ENCODE results near the gene PLIN3.

PLIN3 gene

GRCh38 chr19:4867534-4868285 is at the start of gene PLIN3:
Gene PLIN3 (minus strand): TSS chr19:4867667. CDS start chr19:4861394, 6,273 bp downstream.
- Histone ChIP-seq H3K27me3 (ENCODE audit: control insufficient read depth in 2 of 2, insufficient read depth in 2 of 2, low read length in 2 of 2) (no peaks in the 10 kb centered on the region), H3K4me3 (ENCODE audit: low read length in 2 of 2) (peak within 1 kb of the TSS; percentile 84 to 85), H3K9ac (ENCODE audit: low read depth in 1 of 2, low read length in 2 of 2) (peak within 1 kb of the TSS; percentile 79 to 89), H3K9me3 (ENCODE audit: control insufficient read depth in 2 of 2, low read length in 2 of 2) (no peaks in the 10 kb centered on the region), H3K4me1 (ENCODE audit: control insufficient read depth in 2 of 2, insufficient read depth in 2 of 2, low read length in 2 of 2) (peaks cover 11 to 13% of the 10 kb centered on the region in 2 donors), H3K36me3 (ENCODE audit: control insufficient read depth in 2 of 2, insufficient read depth in 2 of 2, low read length in 2 of 2) (peaks cover 0 to under 1% of the 10 kb centered on the region in 2 donors), H3K27ac (ENCODE audit: low read depth in 2 of 2, low read length in 2 of 2) (peak within 1 kb of the TSS; percentile 83 to 85)

DNA sequence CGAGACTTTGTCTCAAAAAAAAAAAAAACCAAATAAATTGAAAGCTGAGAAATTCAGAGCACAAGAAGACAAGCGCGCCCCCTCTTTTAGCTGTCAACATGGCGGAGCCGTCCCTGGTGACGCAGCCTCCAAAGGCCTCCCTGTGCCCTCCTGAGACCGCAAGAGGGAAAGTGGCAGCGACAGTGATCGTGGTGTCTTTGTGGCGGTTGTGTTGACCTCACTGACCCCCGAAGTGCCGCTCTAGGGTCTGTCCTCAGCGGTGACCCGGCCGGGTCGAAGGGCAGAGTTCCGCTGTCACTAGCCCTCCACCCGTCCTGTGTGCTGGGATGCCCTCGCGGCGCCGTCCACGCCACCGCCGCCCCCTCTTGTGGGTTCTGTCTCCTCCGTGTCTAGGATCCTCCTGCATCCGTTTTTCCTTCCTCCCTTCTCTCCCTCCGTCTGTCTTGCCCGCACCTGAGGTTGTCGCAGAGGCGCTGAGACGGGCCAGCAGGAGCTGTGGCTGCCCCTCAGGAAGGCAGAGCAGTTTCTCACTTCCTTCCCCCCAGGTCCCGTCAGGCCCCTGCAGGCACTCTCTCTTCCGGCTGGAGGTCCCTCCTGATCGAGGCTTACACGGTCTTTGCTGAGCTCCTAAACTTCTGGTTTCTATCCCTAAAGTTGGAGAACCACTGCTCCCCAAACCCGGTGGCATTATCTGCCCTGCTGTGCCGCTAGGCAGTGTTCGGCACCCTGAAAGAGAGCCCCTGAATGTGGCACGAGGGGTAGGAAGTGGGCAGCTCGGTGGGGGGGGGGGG is 49.0 kb upstream of the PLIN3 start:
- Histone ChIP-seq H3K9me3 (ENCODE audit: control insufficient read depth in 2 of 2, low read length in 2 of 2) (no peaks in the 10 kb centered on the region), H3K4me1 (ENCODE audit: control insufficient read depth in 2 of 2, insufficient read depth in 2 of 2, low read length in 2 of 2) (peaks cover 16 to 20% of the 10 kb centered on the region in 2 donors), H3K27me3 (ENCODE audit: control insufficient read depth in 2 of 2, insufficient read depth in 2 of 2, low read length in 2 of 2) (no peaks in the 10 kb centered on the region), H3K9ac (ENCODE audit: low read depth in 1 of 2, low read length in 2 of 2) (peak overlapping the region; percentile 49 to 68), H3K36me3 (ENCODE audit: control insufficient read depth in 2 of 2, insufficient read depth in 2 of 2, low read length in 2 of 2) (no peaks in the 10 kb centered on the region), H3K27ac (ENCODE audit: low read depth in 2 of 2, low read length in 2 of 2) (peak overlapping the region; percentile 46 to 58), H3K4me3 (ENCODE audit: low read length in 2 of 2) (peak overlapping the region; percentile 22 to 57)

DNA sequence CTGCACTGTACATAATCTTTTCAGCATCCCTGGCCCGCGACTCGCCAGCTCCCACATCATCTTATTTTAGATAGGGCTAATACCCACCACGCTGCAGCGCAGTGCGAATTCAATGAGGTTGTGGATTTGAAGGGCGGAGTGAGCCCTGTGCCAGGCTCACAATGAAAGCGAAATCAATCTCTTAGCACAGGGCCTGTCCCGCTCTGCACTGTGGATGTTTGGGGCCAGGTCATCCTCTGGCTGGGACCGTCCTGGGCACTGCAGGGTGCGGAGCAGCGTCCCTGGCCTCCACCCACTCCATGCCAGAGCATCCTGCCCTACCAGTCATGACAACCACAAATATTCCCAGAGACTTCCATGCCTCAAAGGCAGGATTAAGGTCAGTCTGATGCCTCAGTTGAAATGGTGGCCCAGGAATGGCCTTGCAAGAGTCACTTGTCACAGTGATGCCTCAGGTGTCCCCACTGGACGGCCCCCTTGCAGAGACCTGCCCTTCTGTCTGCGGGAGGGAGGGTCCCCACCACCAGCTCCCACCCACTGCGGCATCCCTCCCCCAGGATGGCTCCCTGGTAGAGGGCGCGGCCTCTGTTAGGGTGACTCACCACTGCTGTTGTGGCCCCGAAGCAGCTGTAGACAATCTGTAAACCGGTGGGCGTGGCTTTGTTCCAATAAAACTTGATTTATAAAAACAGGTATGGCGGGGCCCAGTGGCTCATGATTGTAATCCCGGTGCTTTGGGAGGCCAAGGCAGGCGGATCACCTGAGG is 47.5 kb upstream of the PLIN3 start:
- peak overlapping the region; percentile 46 to 68 for H3K27ac ChIP-seq (ENCODE audit: low read depth in 2 of 2, low read length in 2 of 2)
- H3K27me3 ChIP-seq (ENCODE audit: control insufficient read depth in 2 of 2, insufficient read depth in 2 of 2, low read length in 2 of 2) = no peaks in the 10 kb centered on the region
- peaks cover 26 to 31% of the 10 kb centered on the region in 2 donors for H3K4me1 ChIP-seq (ENCODE audit: control insufficient read depth in 2 of 2, insufficient read depth in 2 of 2, low read length in 2 of 2)
- peak overlapping the region; percentile 31 to 57 for H3K4me3 ChIP-seq (ENCODE audit: low read length in 2 of 2)
- no peaks in the 10 kb centered on the region for H3K36me3 ChIP-seq (ENCODE audit: control insufficient read depth in 2 of 2, insufficient read depth in 2 of 2, low read length in 2 of 2)
- peak overlapping the region; percentile 2 to 34 for H3K9ac ChIP-seq (ENCODE audit: low read depth in 1 of 2, low read length in 2 of 2)
- H3K9me3 ChIP-seq (ENCODE audit: control insufficient read depth in 2 of 2, low read length in 2 of 2) = no peaks in the 10 kb centered on the region

GRCh38 chr19:4913996-4914735 is 46.7 kb upstream of the PLIN3 start:
- Histone ChIP-seq H3K4me3 (ENCODE audit: low read length in 2 of 2) (peak overlapping the region in 1 of 2 donors; percentile 57), H3K36me3 (ENCODE audit: control insufficient read depth in 2 of 2, insufficient read depth in 2 of 2, low read length in 2 of 2) (no peaks in the 10 kb centered on the region), H3K4me1 (ENCODE audit: control insufficient read depth in 2 of 2, insufficient read depth in 2 of 2, low read length in 2 of 2) (peaks cover 26 to 31% of the 10 kb centered on the region in 2 donors), H3K9me3 (ENCODE audit: control insufficient read depth in 2 of 2, low read length in 2 of 2) (no peaks in the 10 kb centered on the region), H3K9ac (ENCODE audit: low read depth in 1 of 2, low read length in 2 of 2) (no peak overlapping the region), H3K27ac (ENCODE audit: low read depth in 2 of 2, low read length in 2 of 2) (peak overlapping the region in 1 of 2 donors; percentile 68), H3K27me3 (ENCODE audit: control insufficient read depth in 2 of 2, insufficient read depth in 2 of 2, low read length in 2 of 2) (no peaks in the 10 kb centered on the region)

- no peak overlapping the region for H3K27ac ChIP-seq (ENCODE audit: low read depth in 2 of 2, low read length in 2 of 2)
- H3K9me3 ChIP-seq (ENCODE audit: control insufficient read depth in 2 of 2, low read length in 2 of 2) = no peaks in the 10 kb centered on the region
- no peaks in the 10 kb centered on the region for H3K36me3 ChIP-seq (ENCODE audit: control insufficient read depth in 2 of 2, insufficient read depth in 2 of 2, low read length in 2 of 2)
- no peaks in the 10 kb centered on the region for H3K27me3 ChIP-seq (ENCODE audit: control insufficient read depth in 2 of 2, insufficient read depth in 2 of 2, low read length in 2 of 2)
- peak overlapping the region; percentile 19 to 51 for H3K4me3 ChIP-seq (ENCODE audit: low read length in 2 of 2)
- peak overlapping the region; percentile 28 to 56 for H3K9ac ChIP-seq (ENCODE audit: low read depth in 1 of 2, low read length in 2 of 2)
- H3K4me1 ChIP-seq (ENCODE audit: control insufficient read depth in 2 of 2, insufficient read depth in 2 of 2, low read length in 2 of 2) = peaks cover 26 to 31% of the 10 kb centered on the region in 2 donors
These were observed 44.6 kb upstream of the PLIN3 start for GRCh38 chr19:4911786-4912672.

DNA sequence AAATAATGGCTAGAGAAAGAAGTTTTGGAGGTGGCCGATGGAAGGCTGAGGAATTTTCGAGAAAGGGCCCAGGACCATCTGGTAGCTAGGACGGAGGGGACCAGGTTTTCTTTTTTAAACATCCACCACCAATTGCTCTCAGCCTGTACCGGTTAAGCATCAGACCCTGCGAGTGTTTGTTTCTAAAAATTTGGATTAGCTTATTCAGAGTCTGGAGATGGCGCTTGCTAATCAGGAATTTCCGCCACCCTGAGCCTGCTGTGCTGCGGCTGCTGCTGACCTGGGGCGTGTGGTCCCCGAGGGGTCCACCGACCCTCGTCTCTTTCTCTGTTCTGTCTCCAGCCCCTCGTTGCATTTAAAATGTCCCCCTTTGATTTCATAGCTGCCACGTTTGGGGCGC is 43.8 kb upstream of the PLIN3 start:
- peak overlapping the region; percentile 28 to 56 for H3K9ac ChIP-seq (ENCODE audit: low read depth in 1 of 2, low read length in 2 of 2)
- peak overlapping the region; percentile 19 to 51 for H3K4me3 ChIP-seq (ENCODE audit: low read length in 2 of 2)
- H3K9me3 ChIP-seq (ENCODE audit: control insufficient read depth in 2 of 2, low read length in 2 of 2) = no peaks in the 10 kb centered on the region
- peaks cover 26 to 31% of the 10 kb centered on the region in 2 donors for H3K4me1 ChIP-seq (ENCODE audit: control insufficient read depth in 2 of 2, insufficient read depth in 2 of 2, low read length in 2 of 2)
- no peaks in the 10 kb centered on the region for H3K36me3 ChIP-seq (ENCODE audit: control insufficient read depth in 2 of 2, insufficient read depth in 2 of 2, low read length in 2 of 2)
- no peaks in the 10 kb centered on the region for H3K27me3 ChIP-seq (ENCODE audit: control insufficient read depth in 2 of 2, insufficient read depth in 2 of 2, low read length in 2 of 2)
- H3K27ac ChIP-seq (ENCODE audit: low read depth in 2 of 2, low read length in 2 of 2) = no peak overlapping the region

DNA sequence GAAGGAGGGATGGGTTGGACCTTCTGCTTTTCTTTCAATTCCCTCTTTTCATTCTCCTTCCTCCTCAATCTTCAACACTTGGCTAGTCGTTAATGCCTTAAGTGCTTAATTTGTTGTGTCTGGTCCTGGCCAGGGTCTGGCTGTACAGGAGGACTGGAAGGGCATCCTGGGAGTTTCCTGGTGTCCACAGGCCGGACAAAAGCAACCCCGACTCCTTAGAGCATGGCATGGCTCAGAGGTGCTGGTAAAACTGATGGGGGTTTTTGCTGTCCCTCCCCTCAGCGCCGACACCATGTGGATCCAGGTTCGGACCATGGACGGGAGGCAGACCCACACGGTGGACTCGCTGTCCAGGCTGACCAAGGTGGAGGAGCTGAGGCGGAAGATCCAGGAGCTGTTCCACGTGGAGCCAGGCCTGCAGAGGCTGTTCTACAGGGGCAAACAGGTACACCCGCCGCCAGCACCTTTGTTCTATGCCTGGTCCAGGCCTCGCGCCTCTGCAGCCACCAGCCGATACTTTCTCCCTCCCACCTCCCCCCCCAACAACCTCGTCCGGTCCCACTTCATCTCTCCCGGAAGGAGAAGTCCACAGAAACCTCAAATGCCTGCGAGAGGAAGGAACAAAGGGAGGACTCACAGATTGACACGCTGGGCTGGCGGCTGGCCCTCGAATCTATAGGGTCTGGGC is 43.3 kb upstream of the PLIN3 start:
- H3K27ac ChIP-seq (ENCODE audit: low read depth in 2 of 2, low read length in 2 of 2) = no peak overlapping the region

DNA sequence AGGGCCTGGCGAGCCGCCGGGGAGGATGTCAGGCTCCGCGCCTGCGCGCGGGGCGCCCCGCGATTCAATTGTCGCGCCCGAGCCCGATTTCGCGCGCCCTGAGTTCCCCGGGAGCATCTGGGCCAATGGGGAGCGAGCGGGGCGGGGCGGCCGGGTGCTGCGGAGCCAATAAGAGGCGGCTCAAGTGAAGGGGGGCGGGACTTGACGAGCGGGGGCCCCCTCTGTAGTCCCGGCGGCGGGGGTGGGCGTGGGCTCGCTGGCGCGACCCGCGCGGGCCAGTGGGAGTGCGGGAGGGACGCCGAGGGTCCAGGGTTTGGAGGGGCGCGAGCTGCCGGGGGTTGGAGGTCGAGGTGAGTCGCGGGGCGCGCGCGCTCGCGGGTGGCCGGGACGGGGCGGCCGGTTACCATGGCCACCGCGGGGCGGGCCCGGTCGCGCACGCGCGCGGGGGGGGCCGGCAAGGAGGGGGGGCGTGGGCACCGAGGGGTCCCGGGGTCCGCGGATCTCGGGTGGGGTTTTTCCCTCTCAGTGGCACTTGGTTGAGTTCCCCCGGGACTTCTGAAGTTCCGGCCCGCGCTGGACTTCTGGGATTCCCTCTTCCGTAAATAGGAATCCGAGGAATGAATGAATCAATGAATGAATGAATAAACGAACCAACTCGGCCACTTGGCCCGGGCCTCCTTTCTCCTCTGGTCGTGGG is 42.6 kb upstream of the PLIN3 start:
- Histone ChIP-seq H3K4me1 (ENCODE audit: control insufficient read depth in 2 of 2, insufficient read depth in 2 of 2, low read length in 2 of 2) (peaks cover 20 to 24% of the 10 kb centered on the region in 2 donors), H3K36me3 (ENCODE audit: control insufficient read depth in 2 of 2, insufficient read depth in 2 of 2, low read length in 2 of 2) (no peaks in the 10 kb centered on the region), H3K27me3 (ENCODE audit: control insufficient read depth in 2 of 2, insufficient read depth in 2 of 2, low read length in 2 of 2) (no peaks in the 10 kb centered on the region), H3K4me3 (ENCODE audit: low read length in 2 of 2) (peak overlapping the region; percentile 74), H3K9me3 (ENCODE audit: control insufficient read depth in 2 of 2, low read length in 2 of 2) (no peaks in the 10 kb centered on the region), H3K9ac (ENCODE audit: low read depth in 1 of 2, low read length in 2 of 2) (peak overlapping the region in 1 of 2 donors; percentile 49), H3K27ac (ENCODE audit: low read depth in 2 of 2, low read length in 2 of 2) (no peak overlapping the region)

More for the DNA sequence above, 43.3 kb upstream of the PLIN3 start:
- no peaks in the 10 kb centered on the region for H3K36me3 ChIP-seq (ENCODE audit: control insufficient read depth in 2 of 2, insufficient read depth in 2 of 2, low read length in 2 of 2)
- H3K4me1 ChIP-seq (ENCODE audit: control insufficient read depth in 2 of 2, insufficient read depth in 2 of 2, low read length in 2 of 2) = peaks cover 24 to 31% of the 10 kb centered on the region in 2 donors
- H3K9ac ChIP-seq (ENCODE audit: low read depth in 1 of 2, low read length in 2 of 2) = peak overlapping the region in 1 of 2 donors; percentile 8
- no peaks in the 10 kb centered on the region for H3K9me3 ChIP-seq (ENCODE audit: control insufficient read depth in 2 of 2, low read length in 2 of 2)
- H3K27me3 ChIP-seq (ENCODE audit: control insufficient read depth in 2 of 2, insufficient read depth in 2 of 2, low read length in 2 of 2) = no peaks in the 10 kb centered on the region
- peak overlapping the region; percentile 74 for H3K4me3 ChIP-seq (ENCODE audit: low read length in 2 of 2)
